Keratinocyte (primary cell): ENCODE data around the gene TRIM65.

Source experiments
- CTCF ChIP-seq, 3 experiments: IDR thresholded peaks in 1 of 3; conservative IDR thresholded peaks in 1 of 3; optimal IDR thresholded peaks in 1 of 3; 2 replicates in 2 of 3; 3 replicates in 1 of 3; pipeline versions ENCODE3 to v1.5.1; 2011; ENCODE audit warnings: low read length in 3 of 3, mild to moderate bottlenecking in 3 of 3, moderate library complexity in 2 of 3, control low read depth in 1 of 3, inconsistent platforms in 1 of 3; ENCODE audit not compliant: insufficient read depth in 2 of 3; ENCODE audit errors: extremely low read depth in 1 of 3
- EZH2 ChIP-seq: IDR thresholded peaks from one replicate; pipeline ENCODE4 v1.6.1; 2012; ENCODE audit warnings: inconsistent platforms, mild to moderate bottlenecking, low read length, moderate library complexity

GRCh38 chr17:75895370-75896155 lies 1.2 kb downstream of the TRIM65 start:
- peak in 2 of 3 experiments; percentile 20 to 44 for TF ChIP-seq CTCF (optimal IDR thresholded peaks at IDR 0.05 in 1 of 3, IDR thresholded peaks at IDR 0.05 in 1 of 3, conservative IDR thresholded peaks at IDR 0.05 in 1 of 3; ENCODE audit: extremely low read depth in 1 of 3, insufficient read depth in 2 of 3, low read length in 3 of 3)
- TF ChIP-seq EZH2 = no peak
